CD4-positive, alpha-beta T cell treated with Interleukin-1 beta for 1 hour (primary cell): ENCODE measurements around the gene CYBRD1.
"Not testable (repeated sequence)": the region's sequence is repeated elsewhere in the genome, so short reads cannot be mapped to it uniquely, and the experiment has no call there.

Experiments
- DNase-seq, 2 donors: peaks; one replicate each; pipeline ENCODE4 v3.0.0-alpha.2; 2020 to 2022

Gene CYBRD1

GRCh38 chr2:171516793-171517192 is 5.5 kb upstream of the CYBRD1 start:
- DNase-seq = no peak

DNA sequence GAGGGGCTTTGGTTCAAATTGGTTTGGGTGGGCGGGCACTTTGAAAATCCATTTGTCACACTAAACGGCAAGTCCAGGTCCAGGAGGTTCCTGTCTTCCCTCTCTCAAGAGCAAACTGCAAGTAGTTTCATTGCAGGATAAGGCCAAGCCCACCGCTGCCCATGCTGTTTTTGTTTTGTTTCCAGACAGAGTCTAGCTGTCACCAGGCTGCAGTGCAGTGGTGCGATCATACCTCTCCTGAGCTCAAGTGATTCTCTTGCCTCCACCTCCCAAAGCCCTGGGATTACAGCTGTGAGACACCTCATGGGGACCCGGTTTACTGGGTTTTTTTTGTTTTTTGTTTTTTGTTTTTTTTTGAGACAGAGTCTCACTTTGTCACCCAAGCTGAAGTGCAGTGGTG is 1.8 kb upstream of the CYBRD1 start:
- no peak for DNase-seq

- no peak for DNase-seq
Observed at GRCh38 chr2:171521361-171522051, 768 bp upstream of the CYBRD1 start.

DNA sequence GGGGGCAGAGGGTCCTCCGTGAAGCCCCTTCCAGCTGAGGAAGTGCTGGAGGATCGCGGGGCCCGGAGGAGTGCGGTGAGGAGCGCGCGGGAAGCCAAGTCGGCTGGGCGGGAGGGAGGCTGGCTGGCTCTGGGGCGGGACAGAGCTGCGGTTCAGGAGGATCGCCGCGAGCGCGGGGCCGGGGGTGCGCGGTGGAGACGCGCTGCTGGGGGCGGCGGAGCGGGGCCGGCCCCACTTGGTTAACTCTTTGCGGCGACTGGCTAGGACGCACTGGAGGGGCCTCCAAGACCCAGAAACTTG is 464 bp downstream of the CYBRD1 start:
- no peak for DNase-seq

GRCh38 chr2:171523088-171524017 is 1.1 kb downstream of the CYBRD1 start:
- peak in 1 of 2 donors; percentile 13 for DNase-seq

- DNase-seq = no peak
Observed at GRCh38 chr2:171524018-171524401, 1.7 kb downstream of the CYBRD1 start.

DNA sequence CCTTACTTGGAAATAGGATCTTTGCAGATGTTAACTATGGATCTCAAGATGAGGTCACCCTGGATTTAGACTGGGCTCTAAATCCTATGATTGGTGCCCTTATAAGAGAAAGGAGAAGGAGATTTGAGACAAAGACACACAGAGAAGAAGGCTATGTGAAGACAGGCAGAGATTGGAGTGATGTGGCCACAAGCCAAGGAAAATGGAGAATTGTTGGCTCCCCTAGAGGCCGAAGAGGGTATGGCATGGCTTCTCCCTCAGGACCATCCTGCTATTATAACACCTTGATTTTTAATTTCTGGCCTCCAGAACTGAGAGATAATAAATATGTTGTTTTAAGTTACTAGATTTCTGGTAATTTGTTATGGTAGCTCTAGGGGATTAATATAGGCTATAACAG is 7.6 kb downstream of the CYBRD1 start:
- no peak for DNase-seq

- DNase-seq = no peak
Observed at GRCh38 chr2:171530378-171530777, 8.1 kb downstream of the CYBRD1 start.

GRCh38 chr2:171530859-171531258 is 8.6 kb downstream of the CYBRD1 start:
- not testable (repeated sequence) for DNase-seq

GRCh38 chr2:171531291-171531690 is 9.0 kb downstream of the CYBRD1 start:
- no peak for DNase-seq

- DNase-seq = no peak
Observed at GRCh38 chr2:171531836-171532450, 9.7 kb downstream of the CYBRD1 start.

- no peak for DNase-seq
Observed at GRCh38 chr2:171533331-171533730, 11.1 kb downstream of the CYBRD1 start.

DNA sequence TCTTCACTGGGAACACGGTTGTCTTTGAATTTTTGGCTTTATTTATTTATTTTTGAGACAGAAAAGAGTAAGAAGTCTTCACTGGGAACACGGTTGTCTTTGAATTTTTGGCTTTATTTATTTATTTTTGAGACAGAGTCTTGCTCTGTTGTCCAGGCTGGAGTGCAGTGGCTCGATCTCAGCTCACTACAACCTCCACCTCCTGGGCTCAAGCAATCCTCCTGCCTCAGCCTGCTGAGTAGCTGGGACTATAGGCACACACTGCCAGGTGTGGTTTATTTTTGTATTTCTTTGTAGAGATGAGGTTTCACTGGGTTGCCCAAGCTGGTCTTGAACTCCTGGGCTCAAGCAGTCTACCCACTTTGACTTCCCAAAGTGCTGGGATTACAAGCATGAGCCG is 13.3 kb downstream of the CYBRD1 start:
- DNase-seq = not testable (repeated sequence)

DNA sequence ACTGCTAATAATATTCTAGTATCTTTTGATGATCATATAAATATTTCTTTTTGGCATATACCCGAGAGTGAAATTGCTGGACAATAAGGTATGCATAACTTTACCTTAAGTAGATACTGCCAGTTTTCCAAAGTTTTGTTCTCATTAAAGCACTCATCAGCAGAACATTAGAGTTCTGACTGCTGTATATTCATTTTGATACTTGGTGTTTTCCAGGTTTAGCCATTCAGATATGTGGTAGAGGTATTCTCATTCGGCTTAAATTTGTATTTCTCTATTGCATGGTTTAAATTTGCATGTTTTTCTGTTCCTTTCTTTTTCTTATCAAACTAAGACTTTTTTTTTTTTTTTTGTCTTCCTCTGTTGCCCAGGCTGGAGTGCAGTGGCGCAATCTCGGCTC is 18.2 kb downstream of the CYBRD1 start:
- DNase-seq = no peak

- DNase-seq = no peak
Observed at GRCh38 chr2:171541202-171541887, 19.1 kb downstream of the CYBRD1 start.

DNA sequence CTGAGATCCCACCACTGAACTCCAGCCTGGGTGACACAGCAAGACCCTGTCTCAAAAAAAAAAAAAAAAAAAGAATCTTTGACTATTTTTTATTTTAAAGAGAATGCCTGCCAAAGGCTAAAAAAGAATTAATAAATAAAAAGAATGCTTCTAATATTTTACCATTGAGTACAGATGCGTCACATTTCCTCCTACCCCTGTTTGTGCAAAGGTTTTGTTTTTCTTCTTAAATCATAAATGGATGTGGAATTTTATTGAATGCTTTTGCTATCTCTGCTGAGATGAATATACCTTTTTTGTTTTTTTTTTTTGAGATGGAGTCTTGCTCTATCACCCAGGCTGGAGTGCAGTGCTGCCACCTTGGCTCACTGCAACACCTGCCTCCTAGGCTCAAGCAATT is 22.8 kb downstream of the CYBRD1 start:
- no peak for DNase-seq

DNA sequence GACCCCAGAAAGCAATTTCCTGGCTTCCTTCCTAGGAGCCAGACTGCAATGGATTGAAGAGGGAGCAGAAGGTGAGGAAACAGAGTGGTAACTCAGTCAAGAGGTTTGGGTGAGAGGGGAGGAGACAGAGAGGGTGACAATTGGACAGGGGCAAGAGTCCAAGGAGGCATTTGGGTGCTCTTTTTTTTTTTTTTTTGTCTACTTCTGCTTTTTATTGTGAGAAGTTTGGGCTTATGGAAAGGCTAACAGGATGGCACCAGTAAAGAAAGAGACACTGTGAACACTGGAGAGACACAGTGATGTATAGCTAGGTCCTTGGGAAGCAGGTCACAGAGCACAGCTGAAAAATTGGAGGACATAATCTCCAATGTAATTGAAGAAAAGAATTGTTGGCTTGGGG is 25.0 kb downstream of the CYBRD1 start:
- DNase-seq = no peak

DNA sequence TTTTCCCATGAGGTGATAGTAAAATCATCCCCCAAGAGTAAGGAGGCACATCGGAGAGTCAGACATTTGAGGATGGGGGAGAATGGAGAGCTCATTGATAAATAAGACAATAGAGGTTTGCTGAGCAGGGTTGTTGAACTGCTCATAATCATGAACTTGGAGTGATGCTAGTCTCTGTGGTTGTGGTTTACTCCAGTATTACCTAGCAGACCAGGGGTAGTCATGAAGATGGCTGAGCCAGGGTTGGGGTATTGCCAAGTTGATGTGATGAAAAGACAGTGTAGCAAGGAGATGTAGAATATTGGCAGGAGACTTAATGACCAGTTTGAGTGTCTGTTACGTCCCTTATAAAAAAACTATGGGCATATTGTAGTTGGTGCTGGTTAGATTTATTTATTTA is 25.4 kb downstream of the CYBRD1 start:
- no peak for DNase-seq

- no peak for DNase-seq
Observed at GRCh38 chr2:171550613-171551012, 28.3 kb downstream of the CYBRD1 start.

- DNase-seq = no peak
Observed at GRCh38 chr2:171551836-171552235, 29.6 kb downstream of the CYBRD1 start.

DNA sequence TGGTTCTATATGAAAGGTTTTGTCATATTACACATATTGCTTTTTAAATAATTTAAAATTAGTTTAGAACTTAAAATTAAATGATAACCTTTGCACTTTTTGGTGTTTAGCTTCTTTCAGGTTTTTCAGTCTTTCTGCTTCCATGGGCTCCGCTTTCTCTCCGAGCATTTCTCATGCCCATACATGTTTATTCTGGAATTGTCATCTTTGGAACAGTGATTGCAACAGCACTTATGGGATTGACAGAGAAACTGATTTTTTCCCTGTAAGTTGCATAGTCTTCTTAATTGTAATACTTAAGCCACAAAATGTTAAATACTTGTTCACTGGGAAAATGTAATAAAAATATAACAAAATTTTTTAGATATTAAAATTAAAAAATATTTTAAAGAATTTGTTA is 31.0 kb downstream of the CYBRD1 start:
- DNase-seq = no peak

- peak in 1 of 2 donors; percentile 20 for DNase-seq
Observed at GRCh38 chr2:171553858-171554257, 31.6 kb downstream of the CYBRD1 start.

DNA sequence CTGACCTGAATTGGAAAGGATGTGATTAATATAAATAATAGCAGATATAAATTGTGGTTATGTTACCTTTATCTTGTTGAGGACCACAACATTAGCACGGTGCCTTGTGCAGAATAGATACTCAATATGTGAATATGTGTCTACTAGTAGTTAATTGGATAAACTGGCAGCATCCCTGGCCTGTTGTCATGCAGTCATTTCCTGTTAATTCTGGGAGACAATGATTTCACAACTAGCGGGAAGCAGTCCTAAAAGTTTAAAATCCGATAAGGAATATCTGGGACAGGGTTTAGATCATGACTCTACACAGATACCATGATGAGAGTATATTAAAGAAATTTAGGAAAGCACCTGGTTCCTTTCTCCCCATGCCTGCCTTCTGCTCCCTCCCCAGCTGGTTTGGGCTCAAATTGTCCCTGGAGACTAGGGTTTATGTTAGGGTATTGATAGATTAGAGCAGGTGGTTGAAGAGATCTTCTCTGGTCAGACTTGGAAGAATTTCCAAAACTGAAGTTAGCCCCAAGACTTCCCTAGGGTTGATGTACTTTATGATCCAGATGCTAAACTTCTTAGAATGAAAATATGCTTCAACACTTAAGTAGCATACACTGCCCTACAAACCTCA is 32.8 kb downstream of the CYBRD1 start:
- no peak for DNase-seq
